Kidney tubule cell (primary cell): Measurements from ENCODE around the gene SGCG.
"Not testable (repeated sequence)": the region's sequence is repeated elsewhere in the genome, so short reads cannot be mapped to it uniquely, and the experiment has no call there.

ENCODE experiments used
- DNase-seq: peaks from one replicate; pipeline ENCODE4 v3.0.0-alpha.2; 2018; ENCODE audit warnings: low spot score

The SGCG gene

GRCh38 chr13:23180711-23181110 lies at the start of gene SGCG:
SGCG (plus strand) TSS chr13:23180979; CDS start chr13:23203695, 22,716 bp downstream.
- DNase-seq, result no peak

- DNase-seq, result no peak
Measured at GRCh38 chr13:23134542-23134941, 46.2 kb upstream of the SGCG start.

GRCh38 chr13:23140492-23140891 lies 40.3 kb upstream of the SGCG start:
- DNase-seq, result peak; percentile 43

GRCh38 chr13:23141964-23142363 lies 38.8 kb upstream of the SGCG start:
- no peak for DNase-seq

- not testable (repeated sequence) for DNase-seq
Measured at GRCh38 chr13:23142607-23143006, 38.2 kb upstream of the SGCG start.

- no peak for DNase-seq
Measured at GRCh38 chr13:23144431-23144830, 36.3 kb upstream of the SGCG start.

- no peak for DNase-seq
Measured at GRCh38 chr13:23146006-23146405, 34.8 kb upstream of the SGCG start.

GRCh38 chr13:23146811-23147625 lies 33.8 kb upstream of the SGCG start:
- DNase-seq, result no peak

- DNase-seq, result no peak
Measured at GRCh38 chr13:23147827-23148226, 33.0 kb upstream of the SGCG start.

GRCh38 chr13:23157781-23158180 lies 23.0 kb upstream of the SGCG start:
- no peak for DNase-seq

- DNase-seq, result peak; percentile 46
Measured at GRCh38 chr13:23159205-23159759, 21.5 kb upstream of the SGCG start.

- no peak for DNase-seq
Measured at GRCh38 chr13:23159760-23160637, 20.8 kb upstream of the SGCG start.

GRCh38 chr13:23160638-23161480 lies 19.9 kb upstream of the SGCG start:
- no peak for DNase-seq

- no peak for DNase-seq
Measured at GRCh38 chr13:23161481-23161825, 19.3 kb upstream of the SGCG start.

GRCh38 chr13:23175920-23176319 lies 4.9 kb upstream of the SGCG start:
- DNase-seq, result peak; percentile 9

GRCh38 chr13:23182142-23182541 lies 1.4 kb downstream of the SGCG start:
- DNase-seq, result no peak

GRCh38 chr13:23183292-23183691 lies 2.5 kb downstream of the SGCG start:
- DNase-seq, result no peak

GRCh38 chr13:23185542-23185941 lies 4.8 kb downstream of the SGCG start:
- no peak for DNase-seq

- DNase-seq, result no peak
Measured at GRCh38 chr13:23201870-23202269, 21.1 kb downstream of the SGCG start.

- no peak for DNase-seq
Measured at GRCh38 chr13:23202383-23202782, 21.6 kb downstream of the SGCG start.

GRCh38 chr13:23203516-23203915 lies 22.7 kb downstream of the SGCG start:
- no peak for DNase-seq

- no peak for DNase-seq
Measured at GRCh38 chr13:23205807-23206206, 25.0 kb downstream of the SGCG start.
